ENCODE measurements around the gene FBXO17. TPM values are rescaled to one million over a fixed set of nuclear protein-coding genes. Genes with fewer than 3 reads are reported as not detected.
"Not testable (repeated sequence)": the region's sequence is repeated elsewhere in the genome, so short reads cannot be mapped to it uniquely, and the experiment has no call there.

The FBXO17 gene
- total and polyA plus RNA-seq, 5 donors from 2014 or later: 0.14 to 0.30 TPM; not detected in 3

DNA sequence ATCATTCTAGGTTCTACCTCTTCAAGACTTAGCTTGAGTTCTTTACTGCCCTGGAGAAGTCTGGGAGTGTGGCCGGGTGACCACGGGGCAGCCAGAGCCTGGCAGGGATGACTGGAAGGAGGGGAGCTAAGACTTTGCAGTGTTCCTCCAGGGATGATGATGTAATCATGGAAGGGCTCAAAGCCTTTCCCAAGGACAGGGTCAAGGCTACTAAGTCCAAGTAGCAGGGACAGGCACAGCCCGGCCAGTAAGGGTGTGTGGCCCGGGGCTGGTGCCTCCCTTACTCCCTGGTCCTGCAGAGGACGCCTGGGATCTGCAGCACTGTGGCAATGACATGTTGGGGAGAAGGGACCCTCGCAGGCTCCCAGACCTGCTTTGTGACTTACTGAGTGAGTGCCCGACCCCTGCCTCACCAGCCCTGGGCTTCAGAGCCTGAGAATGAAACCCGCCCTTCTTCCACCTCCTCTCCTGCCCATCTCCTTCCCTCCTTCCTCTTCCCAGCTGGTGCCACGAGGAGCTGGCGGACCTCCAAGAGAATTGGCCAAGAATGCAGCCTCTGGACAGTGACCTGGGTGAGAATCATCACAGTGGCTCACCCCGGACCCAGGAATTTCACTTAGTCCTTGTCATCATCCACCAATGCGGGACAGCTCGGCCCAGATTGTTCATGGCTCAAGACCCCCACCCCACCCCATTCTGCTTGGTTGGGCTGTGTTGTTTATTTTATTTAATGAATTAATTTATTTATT is 15.6 kb upstream of the FBXO17 start:
- DNase-seq (no peak), ATAC-seq (ENCODE audit: low read depth in 2 of 2) (no peak)
- no peaks in the 10 kb centered on the region for H3K36me3 Mint-ChIP-seq
- Histone ChIP-seq H3K9me3 (ENCODE audit: control insufficient read depth in 2 of 2, low read length in 2 of 2) (peaks cover 0 to 4% of the 10 kb centered on the region in 2 experiments), H3K4me3 (ENCODE audit: low read depth, low read length) (no peak overlapping the region), H3K27me3 (ENCODE audit: control insufficient read depth, insufficient read depth, low read length) (no peaks in the 10 kb centered on the region), H3K27ac (ENCODE audit: insufficient read depth, low read length, poor library complexity, severe bottlenecking) (no peak overlapping the region), H3K4me1 (ENCODE audit: control insufficient read depth, insufficient read depth, low read length, poor library complexity, severe bottlenecking) (no peaks in the 10 kb centered on the region), H3K36me3 (ENCODE audit: control insufficient read depth, insufficient read depth, low read length) (no peaks in the 10 kb centered on the region)
- H3K27ac Mint-ChIP-seq: peak overlapping the region in 1 of 3 donors; percentile 91
- peaks cover 0 to 6% (median 0%) of the 10 kb centered on the region in 7 donors for H3K9me3 Mint-ChIP-seq
- H3K4me3 Mint-ChIP-seq: no peak overlapping the region
- H3K4me1 Mint-ChIP-seq: no peaks in the 10 kb centered on the region
- peaks cover 31% of the 10 kb centered on the region for H3K27me3 Mint-ChIP-seq

GRCh38 chr19:38989614-38990013 is 14.1 kb upstream of the FBXO17 start:
- not testable (repeated sequence) for H3K27ac Mint-ChIP-seq; DNase-seq; H3K4me3 Mint-ChIP-seq; H3K9me3 ChIP-seq (ENCODE audit: control insufficient read depth in 2 of 2, low read length in 2 of 2); H3K36me3 Mint-ChIP-seq; H3K27me3 ChIP-seq (ENCODE audit: control insufficient read depth, insufficient read depth, low read length); H3K4me3 ChIP-seq (ENCODE audit: low read depth, low read length); H3K27ac ChIP-seq (ENCODE audit: insufficient read depth, low read length, poor library complexity, severe bottlenecking); H3K4me1 Mint-ChIP-seq; H3K4me1 ChIP-seq (ENCODE audit: control insufficient read depth, insufficient read depth, low read length, poor library complexity, severe bottlenecking); ATAC-seq (ENCODE audit: low read depth in 2 of 2); H3K36me3 ChIP-seq (ENCODE audit: control insufficient read depth, insufficient read depth, low read length); H3K9me3 Mint-ChIP-seq
- H3K27me3 Mint-ChIP-seq: peaks cover 37% of the 10 kb centered on the region

DNA sequence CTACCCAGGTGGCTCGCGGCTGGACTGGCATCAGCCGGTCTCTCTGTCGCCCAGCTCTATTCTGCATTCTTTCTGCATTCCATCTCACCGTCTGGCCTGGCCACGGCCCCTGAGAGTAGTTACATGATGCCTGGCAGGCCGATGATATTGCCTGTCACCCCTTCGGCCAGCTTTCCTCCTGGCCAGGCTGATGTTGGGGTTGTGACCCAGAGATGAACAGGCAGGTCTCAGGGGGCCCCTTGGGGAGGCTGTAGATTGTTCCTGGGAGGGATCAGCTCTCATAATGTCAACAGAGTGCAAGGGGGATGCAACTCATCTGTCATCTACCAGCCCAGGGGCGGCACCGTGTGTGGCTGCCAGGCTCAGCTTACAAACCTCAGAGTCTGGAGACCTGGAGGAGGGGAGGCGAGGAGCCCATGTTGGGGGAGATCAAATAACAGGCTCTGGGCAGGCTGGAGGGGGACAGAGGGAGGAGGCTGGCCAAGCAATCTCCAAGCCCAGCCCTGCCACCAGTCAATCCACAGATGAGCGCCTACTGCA is 13.6 kb upstream of the FBXO17 start:
- no peaks in the 10 kb centered on the region for H3K4me1 ChIP-seq (ENCODE audit: control insufficient read depth, insufficient read depth, low read length, poor library complexity, severe bottlenecking)
- Mint-ChIP-seq H3K9me3 (peaks cover 0 to 8% (median 0%) of the 10 kb centered on the region in 7 donors), H3K4me3 (no peak overlapping the region), H3K4me1 (no peaks in the 10 kb centered on the region), H3K27ac (no peak overlapping the region), H3K36me3 (no peaks in the 10 kb centered on the region), H3K27me3 (peaks cover 41% of the 10 kb centered on the region)
- no peaks in the 10 kb centered on the region for H3K36me3 ChIP-seq (ENCODE audit: control insufficient read depth, insufficient read depth, low read length)
- no peak overlapping the region for H3K27ac ChIP-seq (ENCODE audit: insufficient read depth, low read length, poor library complexity, severe bottlenecking)
- no peaks in the 10 kb centered on the region for H3K27me3 ChIP-seq (ENCODE audit: control insufficient read depth, insufficient read depth, low read length)
- DNase-seq (no peak), ATAC-seq (ENCODE audit: low read depth in 2 of 2) (no peak)
- H3K4me3 ChIP-seq (ENCODE audit: low read depth, low read length): no peak overlapping the region
- H3K9me3 ChIP-seq (ENCODE audit: control insufficient read depth in 2 of 2, low read length in 2 of 2): peaks cover 4 to 5% of the 10 kb centered on the region in 2 experiments

DNA sequence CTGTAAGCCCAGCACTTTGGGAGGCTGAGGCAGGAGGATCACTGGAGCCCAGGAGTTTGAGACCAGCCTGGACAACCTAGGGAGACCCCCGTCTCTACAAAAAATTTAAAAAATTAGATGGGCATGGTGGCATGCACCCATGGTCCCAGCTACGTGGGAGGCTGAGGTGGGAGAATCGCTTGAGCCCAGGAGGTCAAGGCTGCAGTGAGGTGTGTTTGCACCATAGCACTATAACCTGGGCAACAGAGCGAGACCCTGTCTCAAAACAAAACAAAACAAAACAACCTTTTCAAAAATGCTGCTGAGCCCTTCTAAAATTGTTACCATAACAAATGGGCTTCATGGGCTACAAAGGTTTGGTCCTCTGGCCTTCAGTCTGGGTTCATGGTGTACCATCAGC is 13.1 kb upstream of the FBXO17 start:
- DNase-seq; H3K4me3 Mint-ChIP-seq; H3K36me3 ChIP-seq (ENCODE audit: control insufficient read depth, insufficient read depth, low read length); H3K27ac ChIP-seq (ENCODE audit: insufficient read depth, low read length, poor library complexity, severe bottlenecking); H3K27me3 ChIP-seq (ENCODE audit: control insufficient read depth, insufficient read depth, low read length); H3K27ac Mint-ChIP-seq; ATAC-seq (ENCODE audit: low read depth in 2 of 2); H3K9me3 Mint-ChIP-seq; H3K9me3 ChIP-seq (ENCODE audit: control insufficient read depth in 2 of 2, low read length in 2 of 2); H3K36me3 Mint-ChIP-seq; H3K4me1 Mint-ChIP-seq; H3K4me1 ChIP-seq (ENCODE audit: control insufficient read depth, insufficient read depth, low read length, poor library complexity, severe bottlenecking); H3K4me3 ChIP-seq (ENCODE audit: low read depth, low read length): not testable (repeated sequence)
- peaks cover 41% of the 10 kb centered on the region for H3K27me3 Mint-ChIP-seq

- ATAC-seq (ENCODE audit: low read depth in 2 of 2); H3K9me3 ChIP-seq (ENCODE audit: control insufficient read depth in 2 of 2, low read length in 2 of 2); H3K36me3 ChIP-seq (ENCODE audit: control insufficient read depth, insufficient read depth, low read length); H3K4me1 Mint-ChIP-seq; H3K27me3 ChIP-seq (ENCODE audit: control insufficient read depth, insufficient read depth, low read length); H3K9me3 Mint-ChIP-seq; DNase-seq; H3K36me3 Mint-ChIP-seq; H3K27ac ChIP-seq (ENCODE audit: insufficient read depth, low read length, poor library complexity, severe bottlenecking); H3K4me1 ChIP-seq (ENCODE audit: control insufficient read depth, insufficient read depth, low read length, poor library complexity, severe bottlenecking); H3K4me3 Mint-ChIP-seq; H3K4me3 ChIP-seq (ENCODE audit: low read depth, low read length); H3K27ac Mint-ChIP-seq: not testable (repeated sequence)
- peaks cover 37% of the 10 kb centered on the region for H3K27me3 Mint-ChIP-seq
These were observed 12.2 kb upstream of the FBXO17 start for GRCh38 chr19:38987745-38988144.

DNA sequence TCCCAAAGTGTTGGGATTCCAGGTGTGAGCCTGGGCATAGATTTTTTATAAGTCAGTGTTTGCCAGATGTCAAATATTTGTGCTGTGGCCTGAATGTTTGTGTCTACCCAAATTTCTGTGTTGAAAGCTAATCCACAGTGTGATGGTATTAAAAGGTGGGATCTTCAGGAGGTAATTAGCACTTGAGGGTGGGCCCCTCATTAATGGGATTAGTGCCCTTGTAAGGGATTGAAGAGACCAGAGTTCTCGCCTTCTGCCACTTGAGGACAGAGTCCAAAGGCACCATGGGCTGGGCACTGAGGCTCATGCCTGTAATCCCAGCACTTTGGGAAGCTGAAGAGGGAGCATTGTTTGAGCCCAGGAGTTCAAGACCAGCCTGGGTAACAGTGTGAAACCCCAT is 9.7 kb upstream of the FBXO17 start:
- Histone ChIP-seq H3K27ac (ENCODE audit: insufficient read depth, low read length, poor library complexity, severe bottlenecking) (no peak overlapping the region), H3K4me1 (ENCODE audit: control insufficient read depth, insufficient read depth, low read length, poor library complexity, severe bottlenecking) (no peaks in the 10 kb centered on the region), H3K4me3 (ENCODE audit: low read depth, low read length) (no peak overlapping the region), H3K9me3 (ENCODE audit: control insufficient read depth in 2 of 2, low read length in 2 of 2) (peaks cover 0 to 5% of the 10 kb centered on the region in 2 experiments), H3K27me3 (ENCODE audit: control insufficient read depth, insufficient read depth, low read length) (no peaks in the 10 kb centered on the region), H3K36me3 (ENCODE audit: control insufficient read depth, insufficient read depth, low read length) (no peaks in the 10 kb centered on the region)
- DNase-seq (no peak), ATAC-seq (ENCODE audit: low read depth in 2 of 2) (no peak)
- Mint-ChIP-seq H3K4me1 (no peaks in the 10 kb centered on the region), H3K27ac (no peak overlapping the region), H3K27me3 (peaks cover 24% of the 10 kb centered on the region), H3K36me3 (no peaks in the 10 kb centered on the region), H3K4me3 (no peak overlapping the region), H3K9me3 (peaks cover 0 to 6% (median 3%) of the 10 kb centered on the region in 7 donors)

- Histone ChIP-seq H3K27me3 (ENCODE audit: control insufficient read depth, insufficient read depth, low read length) (no peaks in the 10 kb centered on the region), H3K36me3 (ENCODE audit: control insufficient read depth, insufficient read depth, low read length) (no peaks in the 10 kb centered on the region), H3K4me3 (ENCODE audit: low read depth, low read length) (no peak overlapping the region), H3K27ac (ENCODE audit: insufficient read depth, low read length, poor library complexity, severe bottlenecking) (no peak overlapping the region), H3K4me1 (ENCODE audit: control insufficient read depth, insufficient read depth, low read length, poor library complexity, severe bottlenecking) (no peaks in the 10 kb centered on the region), H3K9me3 (ENCODE audit: control insufficient read depth in 2 of 2, low read length in 2 of 2) (peaks cover 0 to 5% of the 10 kb centered on the region in 2 experiments)
- Mint-ChIP-seq H3K27ac (no peak overlapping the region), H3K9me3 (peaks cover 0 to 8% (median 3%) of the 10 kb centered on the region in 7 donors), H3K4me1 (peaks cover 0 to 15% (median 6%) of the 10 kb centered on the region in 4 donors), H3K36me3 (no peaks in the 10 kb centered on the region), H3K4me3 (no peak overlapping the region), H3K27me3 (peaks cover 23% of the 10 kb centered on the region)
- DNase-seq (no peak), ATAC-seq (ENCODE audit: low read depth in 2 of 2) (no peak)
These were observed 5.2 kb upstream of the FBXO17 start for GRCh38 chr19:38980583-38981374.

Measured in CD4-positive, CD25-positive, alpha-beta regulatory T cell (primary cell).